Duodenal mucosa (tissue), 2 donors: ENCODE measurements around the gene BCCIP.

Experiments
- H3K27ac ChIP-seq: one replicate; pipeline ENCODE4 v1.7.0; 2013; ENCODE audit warnings: low read depth, low read length
- H3K27me3 ChIP-seq, 2 donors: one replicate each; pipeline ENCODE4 v1.7.0; 2013; ENCODE audit warnings: low read length in 2 of 2, control low read depth in 1 of 2; ENCODE audit not compliant: insufficient read depth in 2 of 2, control insufficient read depth in 1 of 2
- H3K36me3 ChIP-seq, 2 donors: one replicate each; pipeline ENCODE4 v1.7.0; 2013; ENCODE audit warnings: low read length in 2 of 2, control low read depth in 1 of 2; ENCODE audit not compliant: insufficient read depth in 2 of 2, control insufficient read depth in 1 of 2
- H3K4me1 ChIP-seq, 2 donors: one replicate each; pipeline ENCODE4 v1.7.0; 2013; ENCODE audit warnings: low read length in 2 of 2, control low read depth in 1 of 2; ENCODE audit not compliant: insufficient read depth in 2 of 2, control insufficient read depth in 1 of 2
- H3K4me3 ChIP-seq, 2 donors: one replicate each; pipeline ENCODE4 v1.7.0; 2013; ENCODE audit warnings: low read length in 2 of 2, low read depth in 1 of 2
- H3K9ac ChIP-seq, 2 donors: one replicate each; pipeline ENCODE4 v1.7.0; 2013; ENCODE audit warnings: low read length in 2 of 2, low read depth in 1 of 2
- H3K9me3 ChIP-seq, 2 donors: one replicate each; pipeline ENCODE4 v1.7.0; 2013; ENCODE audit warnings: low read length in 2 of 2, control low read depth in 1 of 2; ENCODE audit not compliant: control insufficient read depth in 1 of 2

The BCCIP gene

DNA sequence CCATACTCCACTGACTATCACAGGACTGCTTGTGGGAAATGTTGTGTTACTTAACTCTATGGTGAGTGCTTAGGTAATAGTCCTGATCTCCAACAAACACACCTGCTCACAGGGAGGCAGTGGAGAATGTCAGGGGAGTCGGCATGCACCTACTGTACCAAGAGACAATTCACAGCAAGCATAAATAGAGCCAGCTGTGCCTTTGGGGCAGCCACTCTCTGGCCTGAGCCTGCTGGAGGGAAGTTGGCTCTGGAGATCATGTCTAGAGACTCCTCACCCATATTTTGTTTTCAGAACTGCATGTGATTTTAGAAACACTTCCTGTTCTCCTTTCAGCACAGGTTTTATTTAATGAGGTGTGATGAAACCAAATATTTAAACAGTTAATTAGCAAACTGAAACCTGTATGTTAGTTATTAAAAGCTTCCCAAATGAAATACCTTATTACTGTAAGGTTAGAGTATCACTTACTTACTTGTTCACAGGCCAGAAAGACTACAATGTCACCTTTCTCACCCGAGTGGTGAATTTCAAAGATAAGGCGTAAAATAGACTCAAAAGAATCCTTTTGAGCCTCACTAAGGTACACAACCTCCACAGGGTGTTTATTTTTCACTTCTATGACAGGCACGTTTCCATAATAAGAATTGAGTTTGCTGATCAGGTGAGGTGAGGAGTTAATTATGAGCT, 35.9 kb downstream of the BCCIP start:
- H3K36me3 ChIP-seq, result peaks cover 6 to 19% of the 10 kb centered on the region in 2 donors
- H3K27ac ChIP-seq, result no peak overlapping the region
- H3K4me1 ChIP-seq, result no peaks in the 10 kb centered on the region
- H3K9me3 ChIP-seq, result no peaks in the 10 kb centered on the region
- no peak overlapping the region for H3K9ac ChIP-seq
- H3K4me3 ChIP-seq, result no peak overlapping the region
- no peaks in the 10 kb centered on the region for H3K27me3 ChIP-seq

DNA sequence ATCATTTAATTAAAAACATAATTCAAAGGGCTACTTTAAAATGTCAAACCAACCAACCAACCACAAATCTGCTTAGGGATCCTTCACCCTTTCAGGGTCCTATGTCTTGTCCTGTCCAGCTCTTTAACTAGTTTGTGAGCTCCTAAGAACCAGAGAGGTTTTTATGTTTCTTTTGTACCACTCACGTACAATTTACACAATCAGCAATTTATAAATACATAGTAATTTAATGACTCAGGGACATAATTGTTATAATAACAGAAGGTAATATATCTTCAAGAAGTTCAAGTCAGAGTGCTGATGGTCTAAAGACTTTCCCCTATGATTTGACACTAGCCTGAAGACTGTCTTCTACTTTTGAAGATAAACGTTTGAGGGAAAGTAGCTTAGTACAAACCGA, 41.8 kb downstream of the BCCIP start:
- H3K27ac ChIP-seq, result no peak overlapping the region
- no peak overlapping the region for H3K9ac ChIP-seq
- H3K27me3 ChIP-seq, result no peaks in the 10 kb centered on the region
- no peak overlapping the region for H3K4me3 ChIP-seq
- no peaks in the 10 kb centered on the region for H3K9me3 ChIP-seq
- peaks cover 15 to 33% of the 10 kb centered on the region in 2 donors for H3K36me3 ChIP-seq
- H3K4me1 ChIP-seq, result no peaks in the 10 kb centered on the region

DNA sequence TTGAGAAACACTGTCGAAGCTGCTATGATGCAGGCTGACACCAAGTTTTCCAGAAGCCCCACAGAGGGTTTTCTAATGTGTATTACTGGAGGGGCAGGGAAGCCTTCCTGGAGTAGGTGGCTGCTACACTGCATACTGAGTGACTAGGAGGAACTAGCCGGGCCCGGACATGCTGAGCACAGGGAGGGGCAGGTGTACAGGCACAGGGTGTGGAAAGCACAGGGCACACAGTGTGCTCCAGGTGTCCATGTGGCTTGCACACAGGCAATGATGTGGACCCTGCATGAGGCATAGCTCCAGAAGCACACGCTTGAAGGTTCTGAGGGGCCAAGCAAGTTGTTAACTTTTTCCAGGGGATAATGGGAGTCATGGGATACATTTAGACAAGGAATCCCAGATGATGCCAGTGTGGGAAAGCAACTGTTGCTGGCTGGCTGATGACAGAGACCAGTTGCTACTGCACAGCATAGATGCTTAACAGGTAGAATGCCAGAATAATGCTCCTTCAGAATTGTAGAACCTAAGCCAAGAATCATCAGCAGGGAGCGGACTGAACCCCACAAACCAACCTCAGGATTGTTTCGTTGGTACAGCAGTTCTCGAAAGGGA, 43.2 kb downstream of the BCCIP start:
- Histone ChIP-seq H3K36me3 (peaks cover 15 to 31% of the 10 kb centered on the region in 2 donors), H3K27me3 (no peaks in the 10 kb centered on the region), H3K4me3 (no peak overlapping the region), H3K27ac (no peak overlapping the region), H3K9ac (no peak overlapping the region), H3K9me3 (no peaks in the 10 kb centered on the region), H3K4me1 (no peaks in the 10 kb centered on the region)

DNA sequence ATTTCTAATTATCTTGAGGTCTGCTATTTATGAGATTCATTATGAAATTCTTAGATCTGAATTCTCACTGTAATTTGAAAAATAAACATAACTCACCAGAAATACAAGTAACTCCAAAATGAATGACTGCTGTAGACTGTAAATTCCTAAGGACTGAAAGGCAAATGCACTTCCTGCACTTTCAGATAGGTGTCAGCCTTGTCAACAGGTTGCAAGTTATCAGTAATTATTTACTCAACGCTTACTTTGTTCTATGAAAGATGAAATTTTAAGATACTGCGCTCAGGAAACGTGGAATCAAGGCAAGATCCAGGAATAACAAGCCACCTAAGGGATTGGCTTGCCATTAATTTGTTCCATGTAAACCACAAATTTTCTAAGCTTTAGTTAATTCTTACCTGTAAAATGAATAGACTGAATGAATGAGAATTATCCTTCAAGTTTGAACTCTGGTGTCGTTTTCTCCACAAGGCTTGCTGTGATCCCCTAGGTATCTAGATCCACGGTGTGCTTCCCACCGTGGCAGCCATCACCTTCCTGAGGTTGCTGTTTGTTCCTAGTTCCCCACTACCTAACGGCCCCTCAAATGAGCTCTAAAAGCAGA, 45.1 kb downstream of the BCCIP start:
- Histone ChIP-seq H3K36me3 (peaks cover 15 to 22% of the 10 kb centered on the region in 2 donors), H3K27me3 (no peaks in the 10 kb centered on the region), H3K27ac (no peak overlapping the region), H3K4me1 (no peaks in the 10 kb centered on the region), H3K4me3 (no peak overlapping the region), H3K9ac (no peak overlapping the region), H3K9me3 (no peaks in the 10 kb centered on the region)

DNA sequence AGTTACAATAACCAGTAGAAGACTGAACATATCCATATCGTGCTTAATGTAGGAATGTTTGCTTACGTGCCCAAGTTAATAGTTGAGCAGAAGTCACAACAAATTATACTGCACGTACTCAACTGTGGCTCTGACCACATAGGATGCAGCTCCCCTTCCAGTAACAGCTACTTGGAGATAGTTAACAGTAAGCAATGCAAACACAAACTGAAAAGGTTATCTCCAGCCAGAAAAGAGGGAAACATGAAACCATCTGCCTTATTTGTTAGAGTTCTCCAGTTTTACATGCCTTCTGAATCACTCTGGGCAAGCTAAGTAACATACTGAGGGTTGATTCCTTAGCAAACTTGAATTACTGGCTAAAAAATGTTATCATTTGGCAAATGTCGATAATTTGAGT, 48.0 kb downstream of the BCCIP start:
- Histone ChIP-seq H3K4me3 (no peak overlapping the region), H3K27ac (no peak overlapping the region), H3K36me3 (peaks cover 14 to 15% of the 10 kb centered on the region in 2 donors), H3K9ac (no peak overlapping the region), H3K4me1 (no peaks in the 10 kb centered on the region), H3K9me3 (peaks cover under 1 to 9% of the 10 kb centered on the region in 2 donors), H3K27me3 (no peaks in the 10 kb centered on the region)

DNA sequence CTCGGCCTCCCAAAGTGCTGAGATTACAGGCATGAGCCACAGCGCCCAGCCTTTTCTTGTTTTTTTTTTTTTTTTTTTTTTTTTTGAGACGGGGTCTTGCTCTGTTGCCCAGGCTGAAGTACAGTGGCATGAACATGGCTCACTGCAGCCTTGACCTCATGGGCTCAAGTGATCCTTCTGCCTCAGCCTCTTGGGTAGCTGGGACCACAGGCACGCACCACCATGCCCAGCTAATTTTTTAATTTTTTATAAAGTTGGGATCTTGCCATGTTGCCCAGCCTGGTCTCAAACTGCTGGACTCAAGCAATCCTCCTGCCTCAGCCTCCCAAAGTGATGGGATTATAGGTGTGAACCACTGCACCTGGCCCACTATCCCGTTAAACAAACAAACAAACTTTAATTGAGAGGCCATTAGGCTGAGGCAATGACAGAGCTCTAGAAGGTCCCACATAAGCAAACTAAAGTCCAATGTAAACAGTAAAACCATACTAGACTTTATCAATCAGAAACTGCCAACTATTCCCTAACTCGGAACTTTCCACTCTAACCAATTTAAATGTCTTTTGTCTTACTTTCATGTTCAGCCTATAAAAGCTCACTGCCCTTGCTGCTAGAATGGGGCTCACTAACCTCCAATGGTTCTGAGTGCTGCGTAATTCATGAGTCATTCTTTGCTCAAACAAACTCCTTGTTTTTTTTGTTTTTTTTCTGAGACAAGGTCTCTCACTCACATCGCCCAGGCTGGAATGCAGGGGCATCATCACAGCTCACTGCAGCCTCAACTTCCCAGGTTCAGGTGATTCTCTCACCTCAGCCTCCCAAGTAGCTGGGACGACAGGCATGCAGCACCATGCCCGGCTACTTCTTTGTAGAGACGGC, 55.9 kb downstream of the BCCIP start:
- Histone ChIP-seq H3K9ac (no peak overlapping the region), H3K4me1 (no peaks in the 10 kb centered on the region), H3K36me3 (peaks cover 9 to 16% of the 10 kb centered on the region in 2 donors), H3K27ac (no peak overlapping the region), H3K4me3 (no peak overlapping the region), H3K9me3 (peaks cover 2 to 12% of the 10 kb centered on the region in 2 donors), H3K27me3 (no peaks in the 10 kb centered on the region)

DNA sequence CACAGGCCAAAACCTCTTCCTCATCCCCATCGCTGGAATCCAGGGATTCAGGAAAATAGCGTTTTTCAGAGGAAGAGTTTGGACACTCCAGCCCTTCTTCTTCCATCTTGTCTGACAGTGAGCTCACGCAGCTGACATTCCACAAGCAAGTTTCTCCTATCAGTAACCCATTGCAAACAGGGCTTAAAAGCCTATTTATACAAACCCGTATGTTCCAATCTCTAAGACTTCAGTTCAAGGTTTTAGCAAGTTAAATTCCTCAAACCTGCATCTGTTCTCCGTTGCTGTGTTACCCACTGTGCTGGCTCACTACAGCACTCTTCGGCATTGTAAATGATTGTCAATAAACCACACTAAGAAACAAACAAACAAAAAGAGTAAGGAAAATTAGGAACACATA, 57.4 kb downstream of the BCCIP start:
- Histone ChIP-seq H3K36me3 (peaks cover 16 to 24% of the 10 kb centered on the region in 2 donors), H3K4me1 (no peaks in the 10 kb centered on the region), H3K27ac (no peak overlapping the region), H3K27me3 (no peaks in the 10 kb centered on the region), H3K9me3 (peaks cover 2 to 10% of the 10 kb centered on the region in 2 donors), H3K4me3 (no peak overlapping the region), H3K9ac (no peak overlapping the region)

DNA sequence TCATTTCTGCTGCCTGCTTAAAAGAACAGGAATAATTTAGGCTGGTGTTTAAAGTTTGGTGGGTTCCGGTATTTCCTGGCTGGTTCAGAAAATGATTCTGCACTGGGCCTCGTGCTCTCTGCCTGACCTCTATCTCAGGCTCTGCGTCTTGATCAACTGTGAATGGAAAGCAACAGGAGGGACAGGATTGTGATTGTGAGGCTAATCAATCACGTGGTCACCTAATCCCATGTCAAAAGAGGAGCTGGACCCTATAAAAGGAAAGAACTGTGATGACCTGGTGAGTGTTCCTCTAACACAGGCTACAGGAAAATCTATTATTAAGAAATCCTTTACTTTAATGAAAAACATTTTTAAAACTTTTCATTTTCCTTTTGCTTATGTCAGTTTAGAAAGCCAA, 57.8 kb downstream of the BCCIP start, which contains the start of gene DHX32:
TSS of gene DHX32 (minus strand) at position 101 of the 400 bp plus-strand sequence. CDS start 468 bp downstream, outside the sequence.
- no peak within 1 kb of the TSS for H3K9ac ChIP-seq
- peaks cover 11 to 24% of the 10 kb centered on the region in 2 donors for H3K36me3 ChIP-seq
- no peak within 1 kb of the TSS for H3K27ac ChIP-seq
- H3K27me3 ChIP-seq, result no peaks in the 10 kb centered on the region
- H3K4me1 ChIP-seq, result no peaks in the 10 kb centered on the region
- H3K4me3 ChIP-seq, result no peak within 1 kb of the TSS
- peaks cover 2 to 5% of the 10 kb centered on the region in 2 donors for H3K9me3 ChIP-seq

DNA sequence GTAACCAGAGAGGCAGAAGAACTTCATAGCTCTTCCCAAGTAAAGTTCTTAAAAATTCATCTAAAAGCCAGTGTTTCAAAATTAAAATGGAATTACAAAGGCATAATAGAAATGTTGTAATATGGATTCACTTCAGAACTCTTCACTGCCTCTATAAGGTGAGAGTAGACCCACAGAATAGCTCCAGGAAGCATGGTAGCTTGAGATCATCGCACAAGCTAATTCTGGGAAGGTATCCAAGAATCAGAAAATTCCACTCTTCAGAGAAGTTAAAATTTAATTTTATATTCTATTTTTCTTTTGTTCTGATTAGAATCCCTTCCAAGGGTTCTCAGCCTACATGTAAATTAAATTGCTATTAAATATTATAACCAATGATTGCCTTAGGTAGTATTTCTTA, 59.2 kb downstream of the BCCIP start:
- Histone ChIP-seq H3K4me1 (no peaks in the 10 kb centered on the region), H3K9ac (no peak overlapping the region), H3K4me3 (no peak overlapping the region), H3K27me3 (no peaks in the 10 kb centered on the region), H3K36me3 (peaks cover 7 to 21% of the 10 kb centered on the region in 2 donors), H3K27ac (no peak overlapping the region), H3K9me3 (no peaks in the 10 kb centered on the region)
